ENCODE measurements around the gene CD109.
"Not testable (repeated sequence)": the region's sequence is repeated elsewhere in the genome, so short reads cannot be mapped to it uniquely, and the experiment has no call there.

CD109 gene

DNA sequence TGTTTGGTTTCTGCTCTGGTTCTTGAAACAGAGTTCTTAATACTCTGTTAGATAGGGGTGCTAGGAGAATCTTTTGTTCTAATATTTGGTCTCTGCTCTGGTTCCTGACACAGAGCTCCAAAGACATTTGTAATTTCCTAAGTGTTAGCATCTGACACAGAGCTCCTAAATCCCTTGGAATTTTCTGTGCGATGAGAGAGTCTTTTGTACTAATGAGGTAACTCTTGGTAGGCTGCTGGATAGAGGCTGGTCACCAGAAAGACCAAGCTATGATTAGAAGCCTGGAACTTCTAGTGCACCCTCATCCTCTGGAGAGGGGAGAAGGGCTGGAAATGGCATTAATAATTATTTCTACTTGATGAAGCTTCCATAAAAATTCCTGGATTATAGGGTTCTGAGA, 7.7 kb upstream of the CD109 start:
- DNase-seq (ENCODE audit: low read depth in 3 of 3) = no peak

GRCh38 chr6:73690056-73690455, 5.9 kb upstream of the CD109 start:
- no peak for DNase-seq (ENCODE audit: low read depth in 3 of 3)

- DNase-seq (ENCODE audit: low read depth in 3 of 3) = no peak
Measured at GRCh38 chr6:73691512-73691911, 4.5 kb upstream of the CD109 start.

- DNase-seq (ENCODE audit: low read depth in 3 of 3) = no peak
Measured at GRCh38 chr6:73694711-73695411, 1.1 kb upstream of the CD109 start.

- no peak for DNase-seq (ENCODE audit: low read depth in 3 of 3)
Measured at GRCh38 chr6:73696966-73697655, 1.1 kb downstream of the CD109 start.

DNA sequence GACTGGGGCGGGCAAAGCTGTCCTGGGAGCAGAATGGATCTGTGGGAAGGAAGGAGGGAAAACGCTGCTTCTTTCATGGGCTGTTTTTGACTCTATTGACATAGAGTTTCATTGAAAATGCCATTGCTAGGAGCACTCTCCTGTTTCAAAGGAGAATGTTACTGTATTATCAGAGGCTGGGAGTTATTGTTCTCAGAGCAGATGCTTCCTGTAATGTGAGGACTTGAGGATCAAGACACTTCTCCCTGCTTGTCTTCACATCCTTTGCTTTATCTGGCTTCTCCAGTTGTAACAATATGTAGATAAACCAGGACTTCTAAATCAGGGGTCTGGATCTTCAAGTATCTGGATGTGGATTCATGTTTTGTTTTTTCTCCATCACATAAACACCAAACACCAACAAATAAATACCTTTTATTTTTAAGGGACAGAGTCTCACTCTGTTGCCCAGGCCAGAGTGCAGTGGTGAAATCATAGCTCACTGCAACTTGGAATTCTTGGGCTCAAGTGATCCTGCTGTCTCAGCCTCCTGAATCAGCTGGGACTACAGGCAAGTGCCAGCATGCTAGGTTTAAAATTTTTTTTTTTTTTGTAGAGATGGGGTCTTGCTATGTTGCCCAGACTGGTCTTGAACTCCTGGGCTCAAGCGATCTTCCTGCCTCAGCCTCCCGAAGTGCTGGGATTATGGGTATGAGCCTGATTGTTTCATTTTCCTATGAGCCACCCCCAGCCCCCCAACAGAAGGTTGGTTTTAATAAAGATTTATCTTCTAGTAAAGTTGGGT, 3.9 kb downstream of the CD109 start:
- no peak for DNase-seq (ENCODE audit: low read depth in 3 of 3)

DNA sequence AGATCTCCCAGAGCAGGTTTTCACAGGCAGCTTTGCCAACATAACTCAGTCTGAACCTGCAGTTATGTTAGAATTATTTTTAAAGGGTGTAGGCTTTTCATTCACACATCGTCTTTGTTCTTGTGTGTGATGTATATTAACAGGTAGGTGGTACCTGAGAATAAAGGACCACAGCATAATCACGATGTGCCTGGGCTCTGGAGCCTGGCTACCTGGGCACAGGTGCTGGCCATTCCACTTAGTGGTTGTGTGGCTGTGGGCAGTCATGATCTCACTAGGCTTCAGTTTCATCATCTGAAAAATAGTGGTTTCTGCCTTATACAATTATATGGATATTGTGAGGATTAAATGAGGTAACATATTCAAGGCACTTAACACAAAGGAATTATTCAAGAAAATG, 6.4 kb downstream of the CD109 start:
- DNase-seq (ENCODE audit: low read depth in 3 of 3) = no peak

DNA sequence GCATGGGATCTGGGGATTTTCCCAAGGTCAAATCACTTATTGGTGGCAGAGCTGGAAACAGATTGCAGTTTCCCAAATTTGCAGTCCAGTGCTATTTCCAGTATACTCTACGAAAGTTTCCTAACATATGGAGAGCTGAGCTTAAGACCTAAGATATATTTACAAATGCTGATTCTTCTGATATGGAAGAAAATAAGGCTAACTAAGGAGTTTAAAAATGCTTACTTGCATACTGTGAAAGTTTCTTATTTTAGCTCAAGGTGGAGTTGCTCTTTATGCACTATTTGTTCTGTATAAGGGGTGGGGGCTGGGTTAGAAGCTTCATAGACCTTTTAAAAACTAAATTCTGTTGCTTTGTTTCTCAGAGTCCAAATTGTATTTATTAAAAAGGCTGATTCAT, 7.5 kb downstream of the CD109 start:
- no peak for DNase-seq (ENCODE audit: low read depth in 3 of 3)

GRCh38 chr6:73704260-73704659, 8.3 kb downstream of the CD109 start:
- peak in 1 of 3 experiments; percentile 46 for DNase-seq (ENCODE audit: low read depth in 3 of 3)

DNA sequence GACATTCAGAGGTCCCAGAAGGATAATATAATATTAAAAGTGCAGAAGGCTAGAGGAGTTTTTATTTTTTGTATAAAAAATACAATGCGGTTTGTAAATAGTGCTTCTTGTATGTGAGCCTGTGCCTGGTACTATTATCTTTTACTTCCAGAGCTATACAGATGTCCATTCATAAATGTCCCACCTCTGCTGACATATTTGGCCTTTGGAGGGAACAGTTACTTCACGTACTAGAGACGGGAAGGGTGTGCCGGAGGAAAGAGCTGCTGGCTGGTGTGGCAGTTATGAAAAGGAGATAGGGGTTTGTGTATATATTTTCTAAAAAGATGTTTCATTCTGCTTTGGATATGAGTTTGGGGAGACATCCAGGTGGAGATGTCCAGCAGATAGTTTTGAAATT, 8.8 kb downstream of the CD109 start:
- DNase-seq (ENCODE audit: low read depth in 3 of 3) = no peak

- no peak for DNase-seq (ENCODE audit: low read depth in 3 of 3)
Measured at GRCh38 chr6:73706971-73707370, 11.0 kb downstream of the CD109 start.

GRCh38 chr6:73710470-73710869, 14.5 kb downstream of the CD109 start:
- no peak for DNase-seq (ENCODE audit: low read depth in 3 of 3)

DNA sequence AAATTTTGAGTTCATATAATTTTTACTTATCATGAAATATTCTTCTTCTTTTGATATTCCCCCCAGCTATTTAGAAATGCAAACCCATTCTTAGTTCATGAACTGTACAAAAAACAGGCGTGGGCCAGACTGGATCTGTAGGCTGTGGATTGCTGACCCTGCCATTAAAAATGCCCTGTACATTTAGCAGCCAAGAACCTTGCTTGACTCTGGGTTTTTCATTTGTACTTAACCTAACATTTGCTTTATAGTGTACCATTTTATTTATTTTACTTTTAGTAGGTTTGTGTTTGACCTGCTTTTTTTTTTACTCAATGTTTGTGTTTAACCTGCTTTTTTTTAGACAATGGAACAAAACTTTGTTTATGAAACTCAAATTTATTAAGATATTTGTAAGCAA, 14.9 kb downstream of the CD109 start:
- DNase-seq (ENCODE audit: low read depth in 3 of 3) = no peak

GRCh38 chr6:73712535-73713173, 16.7 kb downstream of the CD109 start:
- DNase-seq (ENCODE audit: low read depth in 3 of 3) = no peak

- DNase-seq (ENCODE audit: low read depth in 3 of 3) = no peak
Measured at GRCh38 chr6:73713426-73714147, 17.6 kb downstream of the CD109 start.

GRCh38 chr6:73715111-73715508, 19.1 kb downstream of the CD109 start:
- DNase-seq (ENCODE audit: low read depth in 3 of 3) = not testable (repeated sequence)

GRCh38 chr6:73719046-73719445, 23.0 kb downstream of the CD109 start:
- no peak for DNase-seq (ENCODE audit: low read depth in 3 of 3)

GRCh38 chr6:73722318-73723060, 26.5 kb downstream of the CD109 start:
- no peak for DNase-seq (ENCODE audit: low read depth in 3 of 3)

DNA sequence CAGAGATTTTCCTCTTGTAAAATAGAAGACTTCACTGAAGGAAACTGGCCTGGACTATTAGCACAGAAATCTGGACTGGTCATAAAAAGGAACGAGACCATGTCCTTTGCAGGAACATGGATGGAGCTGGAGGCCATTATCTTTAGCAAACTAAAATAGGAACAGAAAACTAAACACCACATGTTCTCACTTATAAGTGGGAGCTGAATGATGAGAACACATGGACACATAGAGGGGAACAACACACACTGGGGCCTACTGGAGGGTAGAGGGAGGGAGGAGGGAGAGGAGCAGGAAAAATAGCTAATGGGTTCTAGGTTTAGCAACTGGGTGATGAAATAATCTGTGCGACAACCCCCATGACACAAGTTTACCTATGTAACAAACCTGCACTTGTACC, 27.5 kb downstream of the CD109 start:
- not testable (repeated sequence) for DNase-seq (ENCODE audit: low read depth in 3 of 3)

- DNase-seq (ENCODE audit: low read depth in 3 of 3) = no peak
Measured at GRCh38 chr6:73724389-73724788, 28.4 kb downstream of the CD109 start.

- not testable (repeated sequence) for DNase-seq (ENCODE audit: low read depth in 3 of 3)
Measured at GRCh38 chr6:73725192-73725591, 29.2 kb downstream of the CD109 start.

All from stimulated activated CD4-positive, alpha-beta T cell treated with anti-CD3 and anti-CD28 coated beads, TNF-alpha, amount 100 ng/mL, for 24 hours (primary cell).